Measurements from ENCODE around the gene PTEN. TPM values are rescaled to one million over a fixed set of nuclear protein-coding genes. Genes with fewer than 3 reads are reported as not detected.
"Not testable (repeated sequence)": the region's sequence is repeated elsewhere in the genome, so short reads cannot be mapped to it uniquely, and the experiment has no call there.

Gene PTEN
- total RNA-seq = 10 to 100 TPM; 88.5 to 89.2 TPM

GRCh38 chr10:87863053-87863943 lies at the start of gene PTEN, which contains the start of gene KLLN:
Gene PTEN (plus strand): TSS chr10:87863625. CDS start chr10:87864470, 845 bp downstream.
Gene KLLN (minus strand): TSS chr10:87863533. CDS start chr10:87862487, 1,046 bp downstream.
- POLR2A ChIA-PET = interaction anchor here (0.5 to 6.5 kb wide), 24 partner anchors 11 to 1127 kb away, joined by 3 to 136 read pairs (median 6); partner anchors contain the start of genes ATAD1, FAS, RNLS and SHLD2
- peak within 1 kb of the TSS; percentile 93 for H3K27ac Mint-ChIP-seq
- DNase-seq = peak; percentile 83
- no peaks in the 10 kb centered on the region for H3K27me3 Mint-ChIP-seq
- no peaks in the 10 kb centered on the region for H3K9me3 Mint-ChIP-seq
- H3K4me3 Mint-ChIP-seq = peak within 1 kb of the TSS; percentile 92
- peaks cover 31% of the 10 kb centered on the region for H3K36me3 Mint-ChIP-seq (ENCODE audit: low read depth)
- CTCF ChIA-PET = interaction anchor here (1.2 to 3.8 kb wide), 9 partner anchors 12 to 702 kb away, joined by 3 to 52 read pairs (median 5); partner anchors contain the start of gene ATAD1
- H3K4me1 Mint-ChIP-seq = peaks cover 37% of the 10 kb centered on the region

GRCh38 chr10:87816163-87816897 lies 47.1 kb upstream of the PTEN start:
- Mint-ChIP-seq H3K27me3 (no peaks in the 10 kb centered on the region), H3K4me1 (peaks cover 35% of the 10 kb centered on the region), H3K9me3 (no peaks in the 10 kb centered on the region), H3K27ac (peak overlapping the region; percentile 4), H3K36me3 (ENCODE audit: low read depth) (peaks cover 35% of the 10 kb centered on the region), H3K4me3 (peak overlapping the region; percentile 98)
- ChIA-PET CTCF (interaction anchor here (1.0 to 1.3 kb wide), 2 partner anchors 573 to 767 kb away, joined by 3 to 5 read pairs; partner anchors contain the start of gene RNLS), POLR2A (interaction anchor here (2.9 to 3.5 kb wide), 3 partner anchors 46 to 571 kb away, joined by 15 to 74 read pairs (median 26); partner anchors contain the start of genes KLLN and PTEN)
- no peak for DNase-seq

- POLR2A ChIA-PET = interaction anchor here (1.1 to 3.5 kb wide), 6 partner anchors 11 to 571 kb away, joined by 3 to 74 read pairs (median 7); partner anchors contain the start of genes KLLN and PTEN
- peak overlapping the region; percentile 82 for H3K27ac Mint-ChIP-seq
- H3K4me1 Mint-ChIP-seq = peaks cover 35% of the 10 kb centered on the region
- CTCF ChIA-PET = interaction anchor here (1.6 to 2.4 kb wide), 3 partner anchors 19 to 45 kb away, joined by 5 to 10 read pairs (median 7); partner anchors contain the start of genes KLLN and PTEN
- peaks cover 28% of the 10 kb centered on the region for H3K36me3 Mint-ChIP-seq (ENCODE audit: low read depth)
- no peaks in the 10 kb centered on the region for H3K9me3 Mint-ChIP-seq
- no peaks in the 10 kb centered on the region for H3K27me3 Mint-ChIP-seq
- no peak for DNase-seq
- peak overlapping the region; percentile 98 for H3K4me3 Mint-ChIP-seq
These were observed 46.4 kb upstream of the PTEN start for GRCh38 chr10:87816898-87817608.

DNA sequence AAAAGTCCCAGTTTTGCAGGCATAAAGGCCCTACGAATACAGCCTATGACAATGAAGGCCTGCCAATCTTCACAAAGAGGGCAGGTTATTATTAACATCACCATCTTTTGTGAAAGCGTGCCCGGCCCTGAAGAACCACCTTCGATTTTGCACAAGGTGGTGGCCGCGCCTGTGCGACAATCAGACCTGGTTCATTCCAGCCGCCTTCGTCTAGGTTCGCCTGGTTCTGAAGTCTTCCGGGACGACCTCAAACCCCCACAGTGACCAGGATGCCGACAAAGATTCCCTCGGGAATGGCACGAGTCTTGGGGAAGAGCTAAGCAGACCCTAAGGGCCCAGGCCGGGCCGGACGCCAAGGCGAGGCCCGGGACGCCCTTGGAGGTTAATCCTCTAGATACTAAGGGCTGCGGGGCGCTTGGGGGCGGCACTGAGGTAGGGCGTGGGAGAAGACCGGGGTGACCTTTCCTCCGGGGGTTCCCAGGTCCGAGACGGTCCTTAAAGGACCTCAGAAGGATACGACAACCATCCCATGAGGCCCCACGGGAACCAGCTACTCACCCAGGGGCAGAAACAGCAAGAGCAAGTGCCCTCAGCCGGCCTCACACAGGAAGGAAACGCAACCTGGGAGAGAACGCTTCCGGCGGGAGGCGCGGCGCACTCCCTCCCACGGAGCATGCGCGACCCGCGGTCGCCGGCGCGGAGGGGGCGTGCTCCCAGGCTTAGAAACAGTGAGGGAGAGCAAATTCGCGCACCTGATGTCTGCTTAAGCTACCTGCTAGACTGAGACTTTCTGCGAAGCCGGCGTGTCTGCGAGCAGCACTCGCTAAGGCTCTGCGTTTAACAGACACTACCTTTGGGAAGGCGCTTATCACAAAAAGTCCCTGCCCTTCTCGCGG lies 45.6 kb upstream of the PTEN start, which contains the start of gene ATAD1:
Gene ATAD1, minus strand, starts transcription at position 618 of the 896 bp plus-strand sequence. CDS start 3,627 bp downstream, outside the sequence.
- POLR2A ChIA-PET = interaction anchor here (0.6 to 3.5 kb wide), 19 partner anchors 10 to 1173 kb away, joined by 3 to 74 read pairs (median 4); partner anchors contain the start of genes FAS, KLLN, PTEN and STAMBPL1
- Mint-ChIP-seq H3K4me1 (peaks cover 35% of the 10 kb centered on the region), H3K36me3 (ENCODE audit: low read depth) (peaks cover 22% of the 10 kb centered on the region), H3K27ac (peak within 1 kb of the TSS; percentile 82), H3K4me3 (peak within 1 kb of the TSS; percentile 98), H3K9me3 (no peaks in the 10 kb centered on the region), H3K27me3 (peaks cover 2% of the 10 kb centered on the region)
- CTCF ChIA-PET = interaction anchor here (0.7 to 2.4 kb wide), 13 partner anchors 11 to 765 kb away, joined by 3 to 10 read pairs (median 4); partner anchors contain the start of genes KLLN, PTEN and RNLS
- peak; percentile 91 for DNase-seq

DNA sequence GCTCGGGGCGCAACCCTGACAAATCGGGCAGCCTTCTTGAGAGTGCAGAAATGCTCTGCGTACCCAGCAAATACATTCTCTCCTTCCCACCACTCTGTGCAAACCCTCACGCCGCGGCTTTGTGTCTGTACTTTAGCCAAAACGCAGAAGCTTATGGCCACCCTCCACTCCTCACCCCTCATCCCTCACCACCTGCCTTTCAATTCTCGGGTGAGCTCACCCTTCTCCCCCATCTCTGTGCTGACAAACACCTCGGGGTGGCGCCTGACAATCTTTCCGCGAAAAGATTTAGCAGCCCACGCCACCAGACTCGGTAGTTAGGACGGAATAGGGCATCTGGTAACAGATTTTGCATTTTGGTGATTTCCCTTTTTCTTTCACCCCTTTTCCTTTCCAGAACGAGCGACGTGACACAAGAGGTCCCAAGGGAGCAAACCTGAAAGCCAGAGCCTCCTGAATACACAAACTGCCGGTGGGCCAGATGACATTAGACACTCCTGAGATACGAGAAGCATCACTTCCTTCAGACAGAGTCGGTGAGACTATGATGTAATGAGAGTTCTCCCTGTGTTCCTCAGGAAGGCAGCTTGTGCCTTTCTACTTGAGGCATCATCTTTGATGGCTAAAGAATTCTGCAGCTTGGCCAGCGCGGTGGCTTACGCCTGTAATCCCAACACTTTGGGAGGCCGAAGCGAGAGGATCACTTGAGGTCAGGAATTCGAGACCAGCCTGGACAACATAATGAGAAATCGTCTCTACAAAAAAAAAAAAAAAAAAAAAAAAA lies 44.7 kb upstream of the PTEN start:
- Mint-ChIP-seq H3K9me3 (no peaks in the 10 kb centered on the region), H3K36me3 (ENCODE audit: low read depth) (peaks cover 17% of the 10 kb centered on the region), H3K4me1 (peaks cover 34% of the 10 kb centered on the region), H3K27me3 (peaks cover 5% of the 10 kb centered on the region), H3K27ac (peak overlapping the region; percentile 82), H3K4me3 (peak overlapping the region; percentile 98)
- ChIA-PET POLR2A (interaction anchor here (0.9 to 3.5 kb wide), 17 partner anchors 10 to 1172 kb away, joined by 3 to 74 read pairs (median 5); partner anchors contain the start of genes FAS, KLLN, PTEN and STAMBPL1), CTCF (interaction anchor here (0.6 to 2.4 kb wide), 17 partner anchors 9 to 764 kb away, joined by 3 to 10 read pairs (median 4); partner anchors contain the start of genes KLLN, PTEN and RNLS)
- DNase-seq = peak; percentile 66

GRCh38 chr10:87819289-87819585 lies 44.2 kb upstream of the PTEN start:
- Mint-ChIP-seq H3K36me3 (ENCODE audit: low read depth) (peaks cover 15% of the 10 kb centered on the region), H3K9me3 (no peaks in the 10 kb centered on the region), H3K27me3 (peaks cover 5% of the 10 kb centered on the region), H3K27ac (peak overlapping the region; percentile 31), H3K4me3 (peak overlapping the region; percentile 55), H3K4me1 (peaks cover 32% of the 10 kb centered on the region)
- POLR2A ChIA-PET = interaction anchor here (0.6 to 3.5 kb wide), 8 partner anchors 11 to 1171 kb away, joined by 3 to 74 read pairs (median 6); partner anchors contain the start of genes FAS, KLLN and PTEN
- CTCF ChIA-PET = interaction anchor here (0.6 to 2.4 kb wide), 7 partner anchors 8 to 763 kb away, joined by 3 to 10 read pairs (median 4); partner anchors contain the start of genes KLLN, PTEN and RNLS
- no peak for DNase-seq

GRCh38 chr10:87826653-87827052 lies 36.8 kb upstream of the PTEN start:
- Mint-ChIP-seq H3K27ac (no peak overlapping the region), H3K4me1 (peaks cover 18% of the 10 kb centered on the region), H3K27me3 (peaks cover 5% of the 10 kb centered on the region), H3K4me3 (no peak overlapping the region), H3K9me3 (peaks cover 2% of the 10 kb centered on the region), H3K36me3 (ENCODE audit: low read depth) (peaks cover 3% of the 10 kb centered on the region)
- ChIA-PET CTCF (no interaction called here), POLR2A (no interaction called here)
- DNase-seq = no peak

GRCh38 chr10:87827681-87828080 lies 35.7 kb upstream of the PTEN start:
- Mint-ChIP-seq H3K9me3 (peaks cover 2% of the 10 kb centered on the region), H3K4me3 (no peak overlapping the region), H3K36me3 (ENCODE audit: low read depth) (peaks cover 3% of the 10 kb centered on the region), H3K27ac (no peak overlapping the region), H3K27me3 (peaks cover 3% of the 10 kb centered on the region), H3K4me1 (peaks cover 18% of the 10 kb centered on the region)
- ChIA-PET POLR2A (interaction anchor here (2.3 kb wide), 1 partner anchor 10 kb away, joined by 9 read pairs; the partner anchor contains the start of gene ATAD1), CTCF (interaction anchor here (0.8 kb wide), 1 partner anchor 8 kb away, joined by 3 read pairs; no protein-coding TSS in a partner anchor)
- no peak for DNase-seq

GRCh38 chr10:87829051-87829450 lies 34.4 kb upstream of the PTEN start:
- DNase-seq; H3K9me3 Mint-ChIP-seq; H3K27me3 Mint-ChIP-seq; H3K36me3 Mint-ChIP-seq (ENCODE audit: low read depth); H3K4me3 Mint-ChIP-seq; H3K27ac Mint-ChIP-seq: not testable (repeated sequence)
- H3K4me1 Mint-ChIP-seq = peaks cover 18% of the 10 kb centered on the region
- ChIA-PET CTCF (interaction anchor here (0.6 kb wide), 1 partner anchor 11 kb away, joined by 3 read pairs; the partner anchor contains the start of gene ATAD1), POLR2A (interaction anchor here (2.3 kb wide), 1 partner anchor 11 kb away, joined by 9 read pairs; the partner anchor contains the start of gene ATAD1)

- DNase-seq = no peak
- Mint-ChIP-seq H3K27me3 (peaks cover 2% of the 10 kb centered on the region), H3K9me3 (peaks cover 2% of the 10 kb centered on the region), H3K27ac (no peak overlapping the region), H3K4me1 (peaks cover 18% of the 10 kb centered on the region), H3K4me3 (no peak overlapping the region), H3K36me3 (ENCODE audit: low read depth) (peaks cover 3% of the 10 kb centered on the region)
- ChIA-PET POLR2A (interaction anchor here (1.0 to 1.4 kb wide), 2 partner anchors 10 to 12 kb away, joined by 3 to 5 read pairs; partner anchors contain the start of gene ATAD1), CTCF (interaction anchor here (1.2 kb wide), 1 partner anchor 753 kb away, joined by 3 read pairs; the partner anchor contains the start of gene RNLS)
These were observed 33.3 kb upstream of the PTEN start for GRCh38 chr10:87829986-87830729.

All from activated CD4-positive, alpha-beta memory T cell treated with anti-CD3 and anti-CD28 coated beads, Interleukin-2, amount 10 ng/mL, durations not matched to agents 7 days and 5 days (primary cell).